AG09309 (cell line): Measurements from ENCODE around the gene RERE.
A peak's percentile ranks its signal among the peaks of the same experiment; 100 is the strongest.

Experiments
- DNase-seq: peaks from one replicate; pipeline ENCODE4 v3.0.0-alpha.2; 2010; ENCODE audit warnings: low read depth
- H3K4me3 ChIP-seq: 2 replicates; pipeline ENCODE4 v1.5.1; 2011; ENCODE audit warnings: mild to moderate bottlenecking, low read depth, low read length, moderate library complexity; ENCODE audit not compliant: control insufficient read depth
- CTCF ChIP-seq: IDR thresholded peaks from 2 replicates; pipeline ENCODE4 v1.5.1; 2011; ENCODE audit warnings: mild to moderate bottlenecking, low read depth, low read length, inconsistent platforms; ENCODE audit not compliant: insufficient read depth, control insufficient read depth; ENCODE audit errors: missing control alignments

The RERE gene

GRCh38 chr1:8568837-8569236, 248.6 kb downstream of the RERE start:
- no peak for TF ChIP-seq CTCF
- no peak overlapping the region for H3K4me3 ChIP-seq
- DNase-seq: no peak

GRCh38 chr1:8567146-8567545, 250.3 kb downstream of the RERE start:
- no peak for DNase-seq
- H3K4me3 ChIP-seq: no peak overlapping the region
- TF ChIP-seq CTCF: no peak

- H3K4me3 ChIP-seq: no peak overlapping the region
- DNase-seq: no peak
- no peak for TF ChIP-seq CTCF
Observed at GRCh38 chr1:8565802-8566201, 251.6 kb downstream of the RERE start.

- no peak for TF ChIP-seq CTCF
- H3K4me3 ChIP-seq: no peak overlapping the region
- no peak for DNase-seq
Observed at GRCh38 chr1:8563944-8564537, 253.4 kb downstream of the RERE start.

- H3K4me3 ChIP-seq: no peak overlapping the region
- peak; percentile 1 for DNase-seq
- no peak for TF ChIP-seq CTCF
Observed at GRCh38 chr1:8562881-8563865, 254.3 kb downstream of the RERE start.

- no peak overlapping the region for H3K4me3 ChIP-seq
- no peak for TF ChIP-seq CTCF
- no peak for DNase-seq
Observed at GRCh38 chr1:8562222-8562621, 255.2 kb downstream of the RERE start.
